CD4-positive, alpha-beta T cell treated with Interleukin-2 at 100 ng/mL for 4 hours (primary cell): ENCODE data around the gene TUG1.

Experiments used
- DNase-seq: peaks from one replicate; pipeline ENCODE4 v3.0.0-alpha.2; 2020; ENCODE audit warnings: low spot score

The TUG1 gene

DNA sequence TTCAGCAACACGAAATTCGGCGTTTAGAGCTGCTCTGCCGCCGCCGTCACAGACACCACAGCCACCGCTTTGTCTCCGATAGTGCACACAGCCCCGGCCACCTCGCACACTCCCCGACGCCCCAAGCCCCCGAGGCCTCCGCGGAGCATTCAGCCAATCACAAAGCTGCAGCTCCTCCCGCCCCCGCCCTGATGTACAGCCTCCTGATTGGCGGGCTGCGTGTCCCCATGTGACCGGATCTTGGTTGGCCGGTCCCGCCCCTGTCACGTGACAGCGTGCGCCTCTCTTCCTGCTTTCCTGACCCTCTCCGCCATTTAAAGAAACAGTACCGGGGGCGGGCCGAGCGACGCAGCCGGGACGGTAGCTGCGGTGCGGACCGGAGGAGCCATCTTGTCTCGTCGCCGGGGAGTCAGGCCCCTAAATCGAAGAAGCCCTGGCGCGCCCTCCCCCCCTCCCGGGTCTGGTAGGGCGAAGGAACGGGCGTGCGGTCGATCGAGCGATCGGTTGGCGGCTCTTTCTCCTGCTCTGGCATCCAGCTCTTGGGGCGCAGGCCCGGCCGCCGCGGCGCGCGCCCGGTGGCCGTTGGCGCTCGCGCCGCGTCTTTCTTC lies at the start of gene TUG1:
TSS of gene TUG1 (plus strand) at position 342 of the 608 bp plus-strand sequence.
- DNase-seq = peak; percentile 98

DNA sequence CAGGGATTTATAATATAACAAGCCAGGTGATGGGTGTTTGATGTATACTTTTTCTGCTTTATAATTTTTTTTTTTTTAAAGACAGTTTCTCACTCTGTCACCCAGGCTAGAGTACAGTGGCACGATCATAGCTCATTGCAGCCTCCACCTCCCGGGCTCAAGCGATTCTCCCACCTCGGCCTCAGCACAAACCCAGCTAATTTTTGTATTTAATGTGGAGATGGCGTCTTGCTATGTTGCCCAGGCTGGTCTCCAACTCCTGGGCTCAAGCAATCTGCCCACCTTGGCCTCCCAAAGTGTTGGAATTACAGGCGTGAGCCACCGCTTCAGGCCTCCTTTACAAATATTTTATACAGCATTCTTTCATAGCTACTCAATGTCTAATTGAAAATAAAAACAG lies 49.1 kb upstream of the TUG1 start:
- DNase-seq = no peak

DNA sequence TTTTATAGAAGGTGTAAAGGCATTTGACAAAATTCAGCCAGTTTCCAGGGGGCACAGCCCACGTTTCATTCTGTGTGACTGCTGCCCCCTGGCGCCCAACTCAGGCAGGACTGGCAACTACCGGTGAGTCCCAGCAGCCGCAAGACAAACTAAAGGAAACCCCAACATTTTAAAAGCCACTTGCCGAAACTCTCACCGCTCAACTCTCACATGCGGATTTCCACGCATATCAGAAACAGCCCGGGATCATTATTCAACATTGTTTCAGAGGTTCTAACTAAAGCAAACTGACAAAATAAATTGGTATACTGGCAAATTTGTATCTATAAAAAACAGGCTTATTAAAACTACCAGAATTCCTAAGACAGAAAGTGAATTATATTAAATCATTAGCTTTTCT lies 48.7 kb upstream of the TUG1 start:
- peak; percentile 85 for DNase-seq

DNA sequence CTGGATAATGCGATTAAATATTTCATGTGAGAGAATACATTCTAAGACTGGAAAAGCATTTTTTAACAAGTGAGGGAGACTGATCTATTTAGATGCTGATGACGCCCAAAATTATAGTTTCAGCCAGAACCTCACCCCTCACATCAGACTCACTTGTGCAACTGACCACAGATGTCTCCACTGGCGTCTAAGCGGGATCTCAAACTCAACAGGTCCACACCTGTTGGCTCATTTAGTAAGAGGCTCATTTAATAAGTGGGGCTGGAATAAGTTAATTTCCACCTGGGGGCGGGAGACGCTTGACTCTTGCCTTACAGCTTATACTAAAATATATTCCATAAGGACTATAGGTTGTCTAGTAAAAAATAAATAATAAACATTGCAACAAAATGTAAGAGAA lies 48.0 kb upstream of the TUG1 start:
- no peak for DNase-seq

DNA sequence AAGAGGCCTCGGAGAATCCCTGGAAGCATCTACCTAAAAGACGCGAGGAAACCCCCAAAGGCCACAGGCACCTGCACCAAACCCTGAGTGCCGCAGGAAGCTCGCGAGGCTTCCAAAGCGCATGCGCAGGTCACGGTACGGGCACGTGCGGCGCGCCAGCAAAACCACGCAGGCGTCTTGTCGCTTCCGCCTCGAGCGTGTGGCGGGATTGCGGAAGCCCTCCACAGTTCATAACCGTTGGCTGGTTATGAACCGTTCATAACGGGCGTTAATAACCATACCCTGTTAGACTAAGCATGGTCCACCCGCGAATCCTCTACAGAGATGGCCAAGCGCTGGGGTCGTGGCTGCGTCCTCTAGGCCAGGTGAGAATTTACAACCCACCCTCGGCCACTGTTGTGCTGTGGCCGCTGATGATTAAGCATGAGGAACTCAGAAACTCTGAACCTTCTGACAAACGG lies 46.9 kb upstream of the TUG1 start:
- peak; percentile 86 for DNase-seq

DNA sequence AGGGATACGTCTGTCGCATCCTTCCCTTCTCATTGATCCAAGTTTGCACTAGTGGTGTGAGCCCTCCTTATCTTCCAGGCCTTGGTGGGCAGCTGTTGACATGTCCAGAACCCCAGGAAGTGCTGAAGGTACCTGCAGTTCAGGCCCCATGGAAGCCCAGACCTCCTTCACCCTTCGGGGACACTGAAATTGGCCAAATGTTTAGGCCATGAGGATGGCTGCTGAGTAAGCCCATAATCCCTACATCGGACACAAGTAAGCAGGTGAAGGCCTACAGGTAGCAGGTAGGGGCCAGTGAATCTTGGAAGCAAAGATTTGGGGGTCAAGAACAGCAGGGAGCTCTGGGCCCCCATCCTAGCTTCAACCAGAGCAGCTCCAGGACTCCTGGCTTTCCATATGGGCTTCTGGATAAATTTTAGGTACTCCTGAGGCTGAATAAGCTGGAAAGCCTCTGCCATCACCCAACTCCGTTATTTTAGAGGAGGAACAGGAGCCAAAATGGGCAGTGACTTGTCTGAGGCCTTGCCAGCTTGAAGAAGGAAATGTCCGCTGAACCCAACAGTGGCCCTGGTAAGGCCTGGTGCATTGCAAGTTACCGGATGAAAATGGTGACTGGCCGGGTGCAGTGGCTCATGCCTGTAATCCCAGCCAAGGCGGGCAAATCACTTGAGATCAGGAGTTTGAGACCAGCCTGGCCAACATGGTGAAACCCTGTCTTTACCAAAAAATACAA lies 45.7 kb upstream of the TUG1 start:
- DNase-seq = no peak

DNA sequence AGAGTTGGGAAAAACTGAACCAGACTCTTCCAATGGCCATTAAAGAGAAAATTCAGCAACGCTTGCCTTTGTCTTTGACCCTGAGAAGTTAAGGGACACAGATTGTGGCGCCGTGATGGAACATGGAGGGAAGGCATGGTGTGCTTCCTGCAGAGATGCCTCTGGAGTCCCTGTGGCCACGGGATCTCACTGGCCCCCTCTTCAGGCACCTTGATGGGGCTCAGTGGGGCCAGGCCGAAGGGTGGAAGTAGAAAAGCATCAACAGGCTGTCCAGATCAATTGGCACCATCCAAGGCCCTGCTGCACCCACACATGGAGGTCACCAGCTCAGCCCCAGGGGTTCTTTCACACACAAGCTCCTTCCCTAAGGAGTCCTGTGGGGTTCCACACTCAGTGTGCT lies 43.4 kb upstream of the TUG1 start:
- no peak for DNase-seq

DNA sequence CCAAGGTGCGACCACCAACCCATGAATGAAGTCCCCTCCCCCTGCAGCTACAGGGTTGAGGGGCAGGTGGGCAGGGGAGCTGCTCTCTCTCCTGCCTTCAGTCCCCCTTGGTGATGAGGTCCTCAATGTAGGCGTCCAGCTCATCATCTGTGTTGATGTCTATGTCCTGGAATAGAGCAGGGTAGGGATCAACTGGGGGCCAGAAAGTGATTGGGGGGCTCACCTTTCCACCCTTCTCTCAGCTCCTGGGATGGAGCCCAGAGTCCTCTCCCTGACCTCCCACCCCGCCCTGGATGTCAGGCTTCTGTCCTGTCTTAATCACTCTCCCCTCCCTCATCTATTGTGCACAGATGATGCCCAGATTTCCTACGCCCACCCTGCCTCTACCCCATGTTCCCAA lies 42.4 kb upstream of the TUG1 start:
- DNase-seq = no peak

DNA sequence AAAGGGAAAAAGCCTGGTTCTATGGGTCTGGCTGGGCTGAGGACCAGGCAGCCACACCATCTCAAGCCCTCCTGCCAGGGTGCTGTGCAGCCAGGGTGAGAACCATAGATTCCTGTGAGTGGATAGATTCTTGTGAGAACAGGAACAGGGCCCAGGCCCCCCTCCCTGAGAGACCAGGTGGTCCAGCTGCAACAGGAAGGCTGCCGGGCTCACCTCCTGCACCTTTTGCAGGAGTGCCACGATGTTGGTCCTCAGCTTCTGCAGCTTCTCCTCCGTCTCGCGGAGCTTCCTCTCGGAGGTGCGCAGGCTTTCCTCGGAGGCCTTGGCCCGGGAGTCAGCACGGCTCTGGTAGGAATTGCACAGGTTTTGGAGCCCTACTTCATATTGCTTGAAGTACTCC lies 41.3 kb upstream of the TUG1 start:
- DNase-seq = no peak

DNA sequence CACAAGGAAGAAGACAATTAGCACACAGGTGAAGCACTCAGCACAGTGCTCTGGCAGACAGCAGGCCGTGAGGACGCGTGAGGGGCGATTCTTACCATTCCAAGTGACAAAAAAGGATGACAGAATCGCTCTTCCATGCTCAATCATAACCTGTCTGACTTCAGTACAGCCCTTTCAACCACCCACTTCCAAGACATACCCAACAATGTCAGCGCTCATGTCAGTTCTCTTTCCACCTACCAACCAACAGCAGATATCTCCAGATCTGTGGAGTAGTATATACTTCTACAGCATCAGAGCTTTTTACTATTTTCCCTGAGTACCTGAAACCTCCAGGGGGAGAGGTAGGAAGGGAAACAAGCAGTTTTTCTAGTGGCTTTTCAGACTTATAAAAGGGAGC lies 40.7 kb upstream of the TUG1 start:
- no peak for DNase-seq

DNA sequence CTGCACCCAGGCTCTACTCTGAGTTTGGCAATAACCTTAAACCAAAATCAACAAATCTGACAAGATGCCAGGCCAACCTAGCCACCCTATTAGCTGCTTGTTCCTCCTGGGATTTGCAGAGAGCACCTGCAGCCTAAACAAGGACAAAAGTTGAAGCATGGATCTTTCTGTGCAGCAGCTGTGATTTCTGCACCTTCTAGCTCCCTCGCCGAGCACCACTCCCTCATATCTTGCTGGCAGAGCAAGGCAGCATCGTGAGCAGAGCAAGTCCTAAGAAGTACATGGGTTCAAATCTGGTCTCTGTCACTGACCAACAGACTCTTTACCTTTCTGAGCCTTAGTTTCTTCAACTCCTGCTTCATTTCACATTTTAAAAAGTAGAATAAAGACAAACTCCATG lies 38.8 kb upstream of the TUG1 start:
- DNase-seq = no peak

DNA sequence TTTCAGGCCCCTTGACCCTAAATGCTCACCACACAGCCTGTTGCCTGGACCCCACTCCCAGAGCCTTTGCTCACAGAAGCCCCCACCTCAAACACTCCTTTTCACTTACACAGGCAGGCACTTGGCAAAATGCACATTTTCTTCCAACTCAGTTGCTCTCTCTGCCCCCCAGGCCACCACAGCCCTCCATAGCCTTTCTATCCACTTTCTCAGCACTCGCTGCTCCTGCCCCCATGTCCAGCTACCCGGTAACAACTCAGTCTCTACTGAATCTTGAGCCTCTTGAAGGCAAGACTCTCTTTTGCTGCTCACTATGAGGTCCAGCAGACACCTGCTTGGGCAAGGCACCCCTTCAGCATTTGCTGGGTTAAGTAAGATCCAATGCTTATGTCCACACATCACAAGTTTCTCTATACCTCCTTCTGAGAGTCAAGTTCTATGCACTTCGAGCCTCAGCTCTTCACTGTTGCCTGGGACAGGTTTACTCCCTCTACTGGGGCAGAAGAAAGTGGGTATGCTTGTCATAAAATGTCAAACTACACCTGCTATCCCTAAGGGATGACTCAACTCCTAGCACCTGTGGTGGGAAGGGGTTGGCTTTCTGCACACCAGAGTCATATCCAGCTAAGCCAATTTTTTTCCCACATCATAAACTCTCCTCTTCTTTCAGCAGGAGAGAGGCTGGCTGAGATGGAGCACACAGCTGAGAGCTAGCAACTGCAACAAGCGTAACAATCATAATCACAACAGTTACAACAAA lies 37.3 kb upstream of the TUG1 start:
- DNase-seq = no peak

DNA sequence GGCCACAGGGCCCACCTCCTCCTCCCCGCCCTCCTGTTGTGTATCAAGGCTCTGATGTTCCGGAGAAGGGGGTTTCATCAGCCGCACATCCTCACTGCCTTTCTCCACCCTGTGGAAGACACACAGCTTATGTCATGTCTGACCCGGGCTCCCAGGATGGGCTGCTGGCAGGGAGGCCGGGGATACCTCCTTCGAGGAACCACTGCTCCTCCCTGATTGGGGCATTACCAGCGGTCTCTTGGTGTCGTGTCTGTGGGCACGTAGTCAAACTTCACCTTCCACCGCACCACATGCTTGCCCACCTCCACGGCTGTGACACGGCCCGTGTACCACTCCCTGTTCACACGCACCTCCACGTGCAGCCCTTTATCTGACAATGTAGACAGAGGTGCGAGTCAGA lies 36.4 kb upstream of the TUG1 start:
- DNase-seq = no peak

DNA sequence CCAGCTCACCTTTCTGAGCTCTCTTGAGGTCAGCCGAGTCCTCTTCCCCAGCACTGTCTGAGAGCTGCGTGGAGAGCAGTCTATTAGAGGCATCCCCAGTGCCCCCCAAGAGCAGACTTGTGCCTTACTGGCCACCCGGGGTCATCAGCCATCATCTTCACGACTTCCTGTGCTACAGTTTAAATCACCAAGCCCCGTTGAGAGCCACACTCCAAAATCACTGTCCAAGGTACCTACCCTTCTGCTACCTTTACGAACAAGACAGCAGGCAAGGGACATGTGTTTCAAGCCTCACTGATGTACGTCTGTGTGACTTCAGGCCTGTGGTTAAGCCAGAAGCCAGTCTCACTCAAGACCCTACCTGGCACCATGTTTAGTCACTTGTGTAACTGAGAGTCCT lies 35.6 kb upstream of the TUG1 start:
- DNase-seq = no peak

DNA sequence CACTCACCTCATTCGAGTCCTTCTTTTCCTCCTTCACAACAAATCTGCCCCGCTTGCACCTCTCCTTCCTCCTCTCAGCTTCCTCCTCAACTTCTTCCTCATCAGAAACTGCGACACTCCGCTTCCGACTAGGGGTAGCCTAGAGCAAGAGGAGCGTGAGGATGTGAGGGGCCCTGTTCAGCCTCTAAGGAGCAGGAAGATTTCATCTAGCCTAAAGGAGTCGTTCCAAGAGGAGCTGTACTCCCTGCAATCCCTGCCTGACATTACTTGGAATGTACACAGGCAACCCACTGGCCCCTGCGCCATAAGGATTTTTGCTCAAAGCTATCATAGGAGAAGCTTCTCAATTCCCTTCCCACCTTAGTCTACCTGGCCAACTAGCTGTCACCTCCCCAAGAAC lies 35.0 kb upstream of the TUG1 start:
- DNase-seq = no peak

DNA sequence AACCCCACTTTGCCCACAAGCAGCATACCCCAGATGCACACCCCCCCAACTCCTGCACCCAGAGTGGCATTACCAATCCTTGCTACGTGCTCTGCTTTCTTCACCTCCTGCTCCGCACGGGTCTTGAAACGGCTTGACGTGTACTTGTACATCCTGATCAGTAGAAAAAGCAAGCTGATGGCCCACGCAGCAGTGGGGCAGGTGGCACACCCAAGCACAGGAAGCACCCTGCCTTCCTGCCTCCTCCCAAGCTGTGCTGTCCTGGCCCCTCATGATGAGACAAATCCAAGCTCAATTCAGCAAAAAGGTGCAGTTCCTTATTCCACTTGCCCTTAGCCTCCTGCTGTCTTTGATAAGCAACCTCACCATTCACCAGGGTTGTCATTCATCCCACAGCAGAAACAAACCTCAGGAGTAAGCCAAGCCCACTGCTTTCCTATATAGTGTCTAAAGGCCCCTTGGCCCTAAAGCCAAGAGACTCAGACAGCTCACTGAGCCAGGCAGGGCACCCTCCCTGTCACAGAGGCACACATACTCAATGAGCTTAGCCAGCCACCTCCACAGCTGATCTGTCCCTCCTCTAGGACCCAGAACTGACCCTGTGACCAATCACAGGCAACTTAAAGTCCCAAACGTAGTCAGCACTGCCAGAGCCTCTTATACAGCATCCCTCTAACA lies 28.2 kb upstream of the TUG1 start:
- DNase-seq = peak; percentile 51

DNA sequence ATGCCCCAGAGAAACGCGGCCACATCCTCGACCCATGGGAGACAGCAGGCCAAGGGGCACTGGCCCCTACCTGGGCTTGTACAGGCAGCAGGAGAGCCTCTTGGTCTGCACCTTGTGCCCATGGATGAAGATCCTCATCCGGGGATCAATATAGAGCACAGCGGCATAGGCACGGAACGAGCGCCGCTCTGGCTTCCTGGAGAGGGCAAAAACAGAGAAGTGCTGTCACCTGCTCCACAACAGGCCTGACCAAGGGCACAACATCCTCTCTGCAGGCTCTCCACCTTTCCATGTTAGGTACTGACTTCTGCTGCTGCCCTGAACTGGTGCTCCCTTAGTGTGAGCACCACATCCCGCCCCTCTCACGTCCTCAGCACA lies 27.7 kb upstream of the TUG1 start:
- no peak for DNase-seq

DNA sequence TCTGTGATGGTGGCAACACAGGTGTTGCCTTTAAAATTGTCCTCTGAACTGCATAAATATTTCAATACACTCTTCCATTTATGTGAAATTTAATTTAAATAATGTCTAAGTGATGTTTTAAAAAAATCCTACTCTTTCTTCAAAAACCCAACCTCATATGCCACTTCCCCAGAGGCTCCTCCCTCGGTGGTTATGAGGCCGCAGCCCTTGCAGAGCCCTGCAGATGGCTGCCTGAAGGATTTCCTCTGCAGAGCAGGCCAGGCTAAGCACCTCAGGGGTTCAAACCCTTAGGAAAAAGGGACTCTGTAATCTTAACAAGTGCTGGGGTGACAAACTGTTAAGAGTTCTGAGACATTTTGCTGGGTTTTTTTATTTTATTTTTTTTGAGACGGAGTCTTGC lies 25.7 kb upstream of the TUG1 start:
- DNase-seq = peak; percentile 62

DNA sequence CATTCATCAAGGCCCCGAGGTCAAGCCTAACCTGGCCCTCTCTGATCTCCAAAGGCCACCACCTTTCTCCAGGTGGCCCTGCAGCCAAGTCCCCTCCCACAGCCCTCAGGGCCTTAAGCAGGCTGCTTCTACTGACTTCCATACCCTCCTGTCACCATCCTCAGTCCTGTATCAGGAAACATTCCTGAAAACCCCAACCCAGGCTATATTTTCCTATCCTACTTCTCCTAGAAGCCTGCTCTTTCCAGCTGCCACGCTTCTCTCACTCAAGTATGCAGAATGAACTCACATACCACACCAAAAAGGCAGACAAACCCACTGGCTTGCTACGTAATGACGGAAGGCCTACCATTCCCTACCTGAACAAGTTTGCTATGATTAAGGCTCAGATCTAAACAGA lies 24.1 kb upstream of the TUG1 start:
- DNase-seq = no peak

DNA sequence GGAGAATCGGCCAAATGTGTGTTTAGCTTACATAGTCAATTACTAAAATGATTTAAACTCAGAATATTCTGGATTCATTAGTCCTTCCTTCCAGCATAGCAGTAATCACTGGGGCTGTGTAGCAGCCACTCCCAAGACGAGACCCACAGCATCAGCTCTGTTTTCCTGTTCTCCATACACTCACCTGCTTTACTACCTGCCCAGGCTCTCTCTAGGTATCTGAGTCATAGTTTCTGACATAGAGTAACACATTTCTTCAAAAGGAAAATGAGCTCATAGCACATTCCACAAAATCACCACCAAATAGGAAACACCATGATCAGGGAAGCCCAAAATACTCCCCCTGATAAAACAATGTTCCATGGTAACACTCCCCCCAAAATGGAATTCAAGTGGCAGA lies 23.4 kb upstream of the TUG1 start:
- no peak for DNase-seq

DNA sequence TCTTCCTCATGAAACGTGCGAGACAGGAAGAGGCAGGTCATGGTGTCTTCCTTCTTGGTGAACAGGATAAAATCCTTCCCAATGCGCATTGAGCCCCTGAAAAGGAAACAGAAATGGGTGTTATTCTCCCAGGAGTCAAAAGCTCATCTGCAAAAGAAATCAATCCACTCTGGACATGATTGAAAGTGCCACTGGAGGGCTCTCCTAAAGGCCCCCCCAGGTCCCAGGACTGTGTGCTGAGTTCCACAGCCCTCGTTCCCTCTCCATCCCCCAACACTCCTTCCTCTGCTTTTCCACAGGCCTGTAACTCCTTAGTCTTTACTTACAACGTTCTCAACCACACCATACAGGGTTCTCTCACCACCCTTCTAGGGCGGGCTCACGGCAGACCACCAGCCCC lies 22.7 kb upstream of the TUG1 start:
- no peak for DNase-seq

DNA sequence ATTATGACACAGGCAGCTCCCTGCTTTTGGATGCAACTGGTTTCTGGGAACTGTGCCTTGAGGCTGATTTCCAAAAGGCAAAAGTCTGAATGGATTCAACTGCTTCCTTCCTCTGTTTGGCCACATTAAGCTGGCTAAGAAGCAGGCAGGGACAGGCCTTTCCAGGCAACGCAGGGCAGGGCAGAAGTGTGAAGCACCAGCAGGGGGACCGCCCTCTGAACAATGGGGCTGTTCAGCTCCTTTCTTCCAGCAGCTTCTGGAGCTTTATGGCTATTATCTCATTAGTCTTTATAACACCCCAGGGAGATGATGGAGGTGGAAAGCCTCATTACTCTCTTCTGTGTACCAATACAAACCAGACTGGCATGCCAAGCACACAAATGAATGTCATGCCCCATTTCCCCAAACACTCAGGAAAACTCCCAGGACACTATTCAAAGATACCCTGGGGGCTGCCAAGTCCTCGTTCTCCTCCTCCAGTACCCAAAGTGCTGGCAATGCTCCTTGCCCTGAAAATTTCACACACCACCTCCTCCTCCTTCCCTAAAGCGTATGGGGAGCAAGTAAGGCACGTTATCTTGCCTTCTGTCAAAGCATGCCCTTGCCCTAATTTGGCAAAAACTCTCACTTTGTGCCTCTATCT lies 21.8 kb upstream of the TUG1 start:
- no peak for DNase-seq
